Gastroesophageal sphincter (tissue), 4 donors: ENCODE measurements around the gene GRIN1. TPM values are rescaled to one million over a fixed set of nuclear protein-coding genes. Genes with fewer than 3 reads are reported as not detected.

Experiments used
- ATAC-seq: fragments of 150-250 bp; one replicate; pipeline ENCODE4 v1.9.1; 2016; ENCODE audit warnings: mild to moderate bottlenecking, moderate library complexity
- H3K27ac ChIP-seq, 4 donors: fragments of 200-600 bp; sonication (generic) in 3 of 4; 1 replicate in 3 of 4; 2 replicates in 1 of 4; pipeline ENCODE4 v1.5.1; 2016 to 2019
- H3K27me3 ChIP-seq: fragments of 200-600 bp; sonication (generic); one replicate; pipeline ENCODE4 v1.5.1; 2019
- H3K36me3 ChIP-seq, 2 donors: fragments of 200-600 bp; sonication (generic); one replicate each; pipeline ENCODE4 v1.5.1; 2019; ENCODE audit warnings: control low read depth in 1 of 2
- H3K4me1 ChIP-seq, 3 donors: fragments of 200-600 bp; sonication (generic); 1 replicate in 2 of 3; 2 replicates in 1 of 3; pipeline ENCODE4 v1.5.1; 2016 to 2019; ENCODE audit warnings: control low read depth in 2 of 3
- H3K4me3 ChIP-seq, 2 donors: fragments of 200-600 bp; sonication (generic); one replicate each; pipeline ENCODE4 v1.5.1; 2019; ENCODE audit warnings: mild to moderate bottlenecking in 1 of 2, moderate library complexity in 1 of 2
- H3K9me3 ChIP-seq, 3 donors: fragments of 200-600 bp; sonication (generic); one replicate each; pipeline ENCODE4 v1.5.1; 2017 to 2019; ENCODE audit warnings: control low read depth in 2 of 3
- EP300 ChIP-seq: sonication (generic); formaldehyde crosslinking; IDR thresholded peaks from one replicate; pipeline ENCODE4 v1.6.1; 2017; ENCODE audit warnings: antibody characterized with exemption, mild to moderate bottlenecking
- POLR2A ChIP-seq, 2 donors: fragments of 450-650 bp; IDR thresholded peaks; one replicate each; pipeline ENCODE4 v1.6.1; 2017; ENCODE audit warnings: antibody characterized with exemption in 2 of 2, mild to moderate bottlenecking in 2 of 2, moderate library complexity in 1 of 2
- POLR2AphosphoS5 ChIP-seq: sonication (generic); formaldehyde crosslinking; IDR thresholded peaks from one replicate; pipeline ENCODE4 v1.6.1; 2017; ENCODE audit warnings: antibody characterized with exemption
- WGBS, 2 donors: methylation state at CpG; one replicate each; pipeline ENCODE4 v1.1.5; 2018; ENCODE audit warnings: low coverage in 1 of 2; 5-methylcytosine and 5-hydroxymethylcytosine counted together
- total RNA-seq, 4 donors: library from RNA; depleted of rRNA; stranded (reverse); fragments of >200 nt; gene quantifications; one replicate each; pipeline ENCODE4 v1.1.0, GENCODE V29; 2016
- TF ChIP-seq, protein P1 (sequence below), 4 experiments: fragments of 200-600 bp in 2 of 4; fragments of 450-650 bp in 2 of 4; sonication (generic) in 1 of 4; IDR thresholded peaks; one replicate each; pipeline ENCODE4 v1.5.1; 2017 to 2019; ENCODE audit warnings: antibody characterized with exemption in 4 of 4, mild to moderate bottlenecking in 2 of 4, moderate library complexity in 2 of 4

GRIN1 gene
- total RNA-seq, 4 donors from 2014 or later, result 0.08 to 0.13 TPM; not detected in 2

DNA sequence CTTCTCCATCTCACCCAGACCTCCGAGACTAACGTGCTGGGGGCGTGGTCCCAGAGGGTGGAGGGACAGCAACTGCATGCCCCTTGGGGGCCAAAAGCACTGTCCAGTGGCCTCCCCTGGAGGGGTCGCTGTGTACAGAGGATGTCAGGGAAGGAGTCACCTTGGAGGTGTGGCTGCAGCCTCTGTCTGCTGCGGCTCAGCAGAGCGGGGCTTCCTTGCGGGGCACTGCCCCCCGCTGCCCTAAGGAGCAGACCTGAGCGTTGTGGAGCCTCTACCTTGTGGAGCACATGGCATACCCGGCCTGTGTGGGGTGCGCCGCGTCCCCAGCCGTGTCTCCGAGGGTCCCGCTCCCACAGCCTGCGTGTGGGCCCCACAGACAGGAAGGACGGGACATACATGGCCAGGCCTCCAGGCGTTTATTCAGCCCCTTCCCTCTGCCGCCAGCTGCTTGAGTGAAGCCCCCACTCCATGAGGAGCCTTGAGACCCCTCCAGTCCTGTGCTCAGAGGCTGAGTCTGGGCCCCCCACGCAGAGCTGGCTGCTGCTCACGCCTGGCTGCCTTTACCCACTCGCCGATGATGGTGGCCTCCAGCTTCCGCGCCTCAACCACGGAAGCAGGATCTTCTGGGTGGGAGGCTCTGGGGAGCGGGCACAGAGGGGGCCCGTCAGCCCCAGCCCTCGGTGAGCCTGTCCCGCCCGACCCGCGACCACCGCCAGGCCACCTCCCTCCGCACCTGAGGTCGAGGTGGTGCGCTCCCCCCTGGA is 28.6 kb upstream of the GRIN1 start:
- Histone ChIP-seq H3K27ac (no peak overlapping the region), H3K9me3 (no peaks in the 10 kb centered on the region), H3K4me1 (peaks cover 0 to 20% (median 11%) of the 10 kb centered on the region in 3 donors), H3K36me3 (peaks cover 0 to 81% of the 10 kb centered on the region in 2 donors), H3K27me3 (no peaks in the 10 kb centered on the region), H3K4me3 (no peak overlapping the region)
- TF ChIP-seq, protein P1, sequence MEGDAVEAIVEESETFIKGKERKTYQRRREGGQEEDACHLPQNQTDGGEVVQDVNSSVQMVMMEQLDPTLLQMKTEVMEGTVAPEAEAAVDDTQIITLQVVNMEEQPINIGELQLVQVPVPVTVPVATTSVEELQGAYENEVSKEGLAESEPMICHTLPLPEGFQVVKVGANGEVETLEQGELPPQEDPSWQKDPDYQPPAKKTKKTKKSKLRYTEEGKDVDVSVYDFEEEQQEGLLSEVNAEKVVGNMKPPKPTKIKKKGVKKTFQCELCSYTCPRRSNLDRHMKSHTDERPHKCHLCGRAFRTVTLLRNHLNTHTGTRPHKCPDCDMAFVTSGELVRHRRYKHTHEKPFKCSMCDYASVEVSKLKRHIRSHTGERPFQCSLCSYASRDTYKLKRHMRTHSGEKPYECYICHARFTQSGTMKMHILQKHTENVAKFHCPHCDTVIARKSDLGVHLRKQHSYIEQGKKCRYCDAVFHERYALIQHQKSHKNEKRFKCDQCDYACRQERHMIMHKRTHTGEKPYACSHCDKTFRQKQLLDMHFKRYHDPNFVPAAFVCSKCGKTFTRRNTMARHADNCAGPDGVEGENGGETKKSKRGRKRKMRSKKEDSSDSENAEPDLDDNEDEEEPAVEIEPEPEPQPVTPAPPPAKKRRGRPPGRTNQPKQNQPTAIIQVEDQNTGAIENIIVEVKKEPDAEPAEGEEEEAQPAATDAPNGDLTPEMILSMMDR (IDR thresholded peaks at IDR 0.05), result no peak
- TF ChIP-seq POLR2A (IDR thresholded peaks at IDR 0.05), result no peak
- no peak for TF ChIP-seq POLR2AphosphoS5
- no peak for TF ChIP-seq EP300
- whole genome bisulfite sequencing, 2 donors, result no CpG with 5 or more reads among the region's 38 CpGs
- no peak for ATAC-seq

DNA sequence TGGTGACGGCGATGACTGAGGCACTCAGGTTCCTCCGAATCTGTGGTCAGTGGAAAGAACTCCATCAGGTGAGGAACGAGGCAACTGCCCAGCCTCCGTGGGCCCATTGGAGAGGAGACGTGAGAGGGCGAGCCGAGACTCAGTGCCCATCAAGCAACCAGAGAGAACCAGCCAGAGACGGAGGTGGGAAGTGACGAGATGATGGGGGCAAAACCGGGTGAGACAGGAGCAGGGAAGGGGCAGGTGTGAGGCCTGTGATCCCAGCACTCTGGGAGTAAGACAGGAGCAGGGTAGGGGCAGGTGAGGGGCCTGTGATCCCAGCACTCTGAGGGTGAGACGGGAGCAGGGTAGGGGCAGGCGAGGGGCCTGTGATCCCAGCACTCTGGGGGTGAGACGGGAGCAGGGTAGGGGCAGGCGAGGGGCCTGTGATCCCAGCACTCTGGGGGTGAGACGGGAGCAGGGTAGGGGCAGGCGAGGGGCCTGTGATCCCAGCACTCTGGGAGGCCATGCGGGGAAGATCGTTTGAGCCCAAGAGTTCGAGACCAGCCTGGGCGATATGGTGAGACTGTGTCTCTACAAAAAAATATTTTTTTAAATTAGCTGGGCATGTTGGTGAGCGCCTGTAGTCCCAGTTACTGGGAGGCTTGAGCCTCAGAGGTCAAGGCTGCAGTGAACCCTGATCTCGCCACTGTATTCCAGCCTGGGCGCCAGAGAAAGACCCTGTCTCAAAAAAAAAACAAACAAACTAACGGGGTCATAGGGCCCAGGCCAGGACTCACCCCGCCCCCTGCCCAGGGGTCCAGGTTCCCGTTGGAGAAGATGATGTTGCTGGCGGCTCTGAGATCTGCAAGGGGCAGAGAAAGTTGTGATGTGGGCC is 27.8 kb upstream of the GRIN1 start:
- TF ChIP-seq, protein P1 (IDR thresholded peaks at IDR 0.05), result no peak
- TF ChIP-seq POLR2AphosphoS5, result no peak
- TF ChIP-seq EP300, result no peak
- TF ChIP-seq POLR2A (IDR thresholded peaks at IDR 0.05), result no peak
- Histone ChIP-seq H3K27me3 (no peaks in the 10 kb centered on the region), H3K9me3 (no peaks in the 10 kb centered on the region), H3K4me3 (no peak overlapping the region), H3K4me1 (peaks cover 0 to 21% (median 11%) of the 10 kb centered on the region in 3 donors), H3K36me3 (peaks cover 0 to 72% of the 10 kb centered on the region in 2 donors), H3K27ac (no peak overlapping the region)
- no peak for ATAC-seq
- 72 to 82% methylated on average over 13 to 14 of the region's 28 CpGs for WGBS, 2 donors

DNA sequence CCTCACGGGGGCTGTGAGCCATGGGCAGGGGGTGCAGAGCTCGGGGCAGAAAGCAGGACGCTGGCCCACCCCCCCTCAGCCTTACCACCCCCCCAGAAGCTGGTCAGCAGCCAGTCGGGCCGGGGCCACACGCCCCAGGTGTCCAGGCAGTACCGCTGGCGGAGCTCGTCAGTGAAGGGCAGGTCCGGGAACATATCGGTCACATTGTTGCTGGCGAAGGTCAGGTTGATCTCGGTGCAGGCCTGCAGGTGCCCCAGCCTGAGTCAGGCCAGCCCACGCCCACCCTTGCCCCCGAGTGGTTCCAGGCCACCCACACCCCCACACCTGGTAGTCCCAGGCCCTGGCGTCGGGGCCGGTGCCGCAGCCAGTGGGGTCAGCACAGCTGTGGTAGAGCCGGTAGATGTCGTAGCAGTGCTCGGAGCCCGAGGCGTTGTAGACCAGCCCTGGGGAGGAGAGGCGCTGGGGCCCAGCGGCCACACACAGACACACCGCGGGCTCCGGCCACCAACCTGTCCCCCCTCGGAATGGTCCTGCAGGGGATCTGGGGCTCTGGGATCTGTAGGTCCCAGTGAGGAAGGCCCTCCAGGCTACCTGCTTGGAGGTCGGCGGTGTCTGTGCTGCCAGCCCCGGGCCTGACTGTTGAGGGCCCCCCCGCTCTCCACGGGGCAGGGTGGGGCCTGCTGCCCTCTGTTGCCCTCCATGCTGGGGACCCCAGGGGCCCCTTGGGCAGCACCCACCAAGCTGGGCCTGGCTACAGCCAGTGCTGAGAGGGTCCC is 27.0 kb upstream of the GRIN1 start:
- H3K36me3 ChIP-seq, result peaks cover 0 to 64% of the 10 kb centered on the region in 2 donors
- H3K27me3 ChIP-seq, result no peaks in the 10 kb centered on the region
- TF ChIP-seq EP300, result no peak
- TF ChIP-seq, protein P1 (IDR thresholded peaks at IDR 0.05), result no peak
- H3K27ac ChIP-seq, result no peak overlapping the region
- no peak for ATAC-seq
- H3K4me1 ChIP-seq, result peaks cover 0 to 21% (median 11%) of the 10 kb centered on the region in 3 donors
- 86% methylated on average over 8 of the region's 35 CpGs; no CpG with 5 or more reads in 1 of the 2 donors for WGBS, 2 donors
- no peak overlapping the region for H3K4me3 ChIP-seq
- H3K9me3 ChIP-seq, result no peaks in the 10 kb centered on the region

DNA sequence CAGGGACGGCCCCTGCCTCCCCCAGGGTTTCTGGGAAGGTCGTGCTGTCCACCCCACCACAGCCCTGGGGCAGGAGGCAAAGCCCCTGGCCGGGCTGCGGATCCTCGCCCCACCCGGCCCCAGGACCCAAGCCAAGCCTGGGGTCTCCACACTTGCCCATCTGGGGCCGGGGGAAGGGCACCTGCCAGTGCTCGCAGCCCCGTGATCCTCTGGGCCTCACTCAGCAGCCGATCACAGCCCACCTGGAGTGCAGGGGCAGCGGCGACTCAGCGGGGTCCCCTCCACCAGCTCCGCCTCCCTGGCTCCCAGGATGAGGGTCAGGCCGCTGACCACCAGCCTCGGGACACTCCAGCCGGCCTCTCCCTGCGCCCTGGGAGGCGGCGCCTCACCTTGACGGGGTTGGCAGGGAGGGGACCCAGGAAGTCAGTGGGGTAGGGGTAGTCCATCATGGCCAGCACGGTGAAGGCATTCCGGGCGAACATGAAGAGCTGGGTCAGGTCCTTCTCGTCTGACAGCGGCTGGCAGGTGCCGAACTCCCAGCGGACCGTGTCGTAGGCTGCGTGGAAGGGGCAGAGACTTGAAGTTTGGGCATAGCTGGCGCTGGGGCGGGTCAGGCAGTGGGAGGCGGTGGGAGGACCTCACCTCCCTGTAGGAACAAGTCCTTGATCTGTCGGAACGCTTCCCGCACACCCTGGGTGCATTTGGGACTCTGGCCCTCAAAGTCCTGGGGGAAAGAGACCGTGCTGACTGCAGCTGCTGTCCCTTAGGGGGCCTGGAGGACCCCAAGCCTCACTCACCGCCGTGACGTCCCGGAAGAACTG is 26.2 kb upstream of the GRIN1 start:
- WGBS, 2 donors, result 98% methylated on average over 8 of the region's 42 CpGs; no CpG with 5 or more reads in 1 of the 2 donors
- no peak overlapping the region for H3K4me3 ChIP-seq
- no peak overlapping the region for H3K27ac ChIP-seq
- H3K4me1 ChIP-seq, result peaks cover 0 to 21% (median 11%) of the 10 kb centered on the region in 3 donors
- no peaks in the 10 kb centered on the region for H3K9me3 ChIP-seq
- no peak for TF ChIP-seq POLR2AphosphoS5
- TF ChIP-seq POLR2A (IDR thresholded peaks at IDR 0.05), result no peak
- TF ChIP-seq EP300, result no peak
- TF ChIP-seq, protein P1 (IDR thresholded peaks at IDR 0.05), result no peak
- H3K36me3 ChIP-seq, result peaks cover 0 to 56% of the 10 kb centered on the region in 2 donors
- no peak for ATAC-seq
- no peaks in the 10 kb centered on the region for H3K27me3 ChIP-seq
